DOHH2 (cell line): ENCODE results near the gene NSL1.

Experiments
- H3F3A ChIP-seq: fragments of 200-600 bp; sonication (generic), shearing (Covaris generic); 2 replicates; pipeline ENCODE4 v1.6.0; 2016; ENCODE audit warnings: antibody characterized with exemption, mild to moderate bottlenecking; ENCODE audit not compliant: control insufficient read depth, insufficient read depth
- H3K27ac ChIP-seq: fragments of 200-600 bp; sonication (generic); 2 replicates; pipeline ENCODE4 v1.5.1; 2014; ENCODE audit warnings: low read depth, mild to moderate bottlenecking, low read length, moderate library complexity
- H3K27me3 ChIP-seq: fragments of 200-600 bp; sonication (generic); 2 replicates; pipeline ENCODE4 v1.6.1; 2014; ENCODE audit warnings: mild to moderate bottlenecking, low read length, mixed read lengths; ENCODE audit not compliant: control insufficient read depth
- H3K36me3 ChIP-seq: fragments of 200-600 bp; sonication (generic); 2 replicates; pipeline ENCODE4 v1.6.1; 2014; ENCODE audit warnings: mild to moderate bottlenecking, low read length, moderate library complexity, mixed read lengths; ENCODE audit not compliant: control insufficient read depth
- H3K4me1 ChIP-seq: fragments of 200-600 bp; sonication (generic); 2 replicates; pipeline ENCODE4 v1.6.1; 2014; ENCODE audit warnings: mild to moderate bottlenecking, low read length, mixed read lengths; ENCODE audit not compliant: control insufficient read depth
- H3K4me2 ChIP-seq: fragments of 200-600 bp; sonication (generic); 2 replicates; pipeline ENCODE4 v1.6.0; 2014; ENCODE audit warnings: mild to moderate bottlenecking, low read length, moderate library complexity
- H3K4me3 ChIP-seq: fragments of 200-600 bp; sonication (generic); 2 replicates; pipeline ENCODE4 v1.5.1; 2014; ENCODE audit warnings: mild to moderate bottlenecking, low read length, mixed read lengths
- H3K79me2 ChIP-seq: fragments of 200-600 bp; sonication (generic); 2 replicates; pipeline ENCODE4 v1.6.1; 2014; ENCODE audit warnings: mild to moderate bottlenecking, low read length, mixed read lengths; ENCODE audit not compliant: control insufficient read depth
- H3K9me2 ChIP-seq: fragments of 200-600 bp; sonication (generic); replicated peaks from 2 replicates; pipeline ENCODE4 v1.6.1; 2014; ENCODE audit warnings: mild to moderate bottlenecking, low read length, mixed read lengths; ENCODE audit not compliant: control insufficient read depth
- H3K9me3 ChIP-seq: fragments of 200-600 bp; sonication (generic); 2 replicates; pipeline ENCODE4 v1.6.1; 2014; ENCODE audit warnings: antibody characterized with exemption, low read length, mixed read lengths; ENCODE audit not compliant: control insufficient read depth, insufficient read depth
- H4K20me1 ChIP-seq: fragments of 200-600 bp; sonication (generic); 2 replicates; pipeline ENCODE4 v1.6.0; 2014; ENCODE audit warnings: low read depth, mild to moderate bottlenecking, antibody characterized with exemption, low read length, moderate library complexity; ENCODE audit not compliant: control insufficient read depth, insufficient read depth
- CTCF ChIP-seq: fragments of 200-600 bp; sonication (generic); IDR thresholded peaks from one replicate; pipeline ENCODE4 v1.5.1; 2014; ENCODE audit warnings: antibody characterized with exemption, mild to moderate bottlenecking, low read depth, low read length; ENCODE audit not compliant: poor library complexity, severe bottlenecking
- EZH2phosphoT487 ChIP-seq: fragments of 200-600 bp; sonication (generic); IDR thresholded peaks from 2 replicates; pipeline ENCODE4 v1.6.1; 2017; ENCODE audit warnings: borderline replicate concordance, mild to moderate bottlenecking, antibody characterized with exemption, low read length, moderate library complexity, mixed read lengths

Gene NSL1

GRCh38 chr1:212678456-212679410, 112.8 kb downstream of the NSL1 start:
- no peak overlapping the region for H3K27ac ChIP-seq
- no peaks in the 10 kb centered on the region for H3F3A ChIP-seq
- no peaks in the 10 kb centered on the region for H3K36me3 ChIP-seq
- H3K4me2 ChIP-seq = no peak overlapping the region
- peaks cover 11% of the 10 kb centered on the region for H3K4me1 ChIP-seq
- H3K9me3 ChIP-seq = no peaks in the 10 kb centered on the region
- H3K79me2 ChIP-seq = no peaks in the 10 kb centered on the region
- 0 out of 2 replicates have a peak, but pooled peaks cover 3% of the 10 kb centered on the region for H4K20me1 ChIP-seq
- peaks cover 76% of the 10 kb centered on the region for H3K27me3 ChIP-seq
- no peaks in the 10 kb centered on the region for H3K9me2 ChIP-seq
- TF ChIP-seq CTCF (no peak), EZH2phosphoT487 (no peak)
- no peak overlapping the region for H3K4me3 ChIP-seq

- H3K9me3 ChIP-seq = no peaks in the 10 kb centered on the region
- H3K4me3 ChIP-seq = no peak overlapping the region
Observed at GRCh38 chr1:212677573-212677972, 114.0 kb downstream of the NSL1 start.

GRCh38 chr1:212677136-212677535, 114.4 kb downstream of the NSL1 start:
- Histone ChIP-seq H3K9me3 (no peaks in the 10 kb centered on the region), H3K4me3 (no peak overlapping the region), H3K79me2 (no peaks in the 10 kb centered on the region), H3F3A (no peaks in the 10 kb centered on the region), H4K20me1 (peaks cover 3% of the 10 kb centered on the region; the same call in 1 of the 2 replicates), H3K36me3 (no peaks in the 10 kb centered on the region), H3K4me2 (no peak overlapping the region), H3K27me3 (peaks cover 74% of the 10 kb centered on the region), H3K9me2 (no peaks in the 10 kb centered on the region), H3K27ac (no peak overlapping the region), H3K4me1 (no peaks in the 10 kb centered on the region)
- TF ChIP-seq EZH2phosphoT487 (no peak), CTCF (no peak)

More at GRCh38 chr1:212677573-212677972, 114.0 kb downstream of the NSL1 start:
- peaks cover 74% of the 10 kb centered on the region for H3K27me3 ChIP-seq
- H3K36me3 ChIP-seq = no peaks in the 10 kb centered on the region
- TF ChIP-seq CTCF (no peak), EZH2phosphoT487 (no peak)
- H4K20me1 ChIP-seq = peaks cover 3% of the 10 kb centered on the region; the same call in 1 of the 2 replicates
- no peaks in the 10 kb centered on the region; the same call in 1 of the 2 replicates for H3K4me1 ChIP-seq
- H3K4me2 ChIP-seq = no peak overlapping the region
- H3F3A ChIP-seq = no peaks in the 10 kb centered on the region
- no peak overlapping the region for H3K27ac ChIP-seq
- no peaks in the 10 kb centered on the region for H3K79me2 ChIP-seq
- no peaks in the 10 kb centered on the region for H3K9me2 ChIP-seq
